ENCODE measurements around the gene PIP5K1C.

- peak; percentile 10; the same call in 1 of the 2 replicates for TF ChIP-seq CTCF (IDR thresholded peaks at IDR 0.05)
- TF ChIP-seq ZFX (IDR thresholded peaks at IDR 0.05; ENCODE audit: borderline replicate concordance): no peak
These were observed 43.4 kb downstream of the PIP5K1C start for GRCh38 chr19:3656747-3657394.

Measured in 22Rv1 (cell line).